SK-N-SH (cell line): ENCODE data around the gene INTS3.

Source experiments
- CTCF ChIP-seq: fragments of 200-600 bp; sonication (generic); IDR thresholded peaks from 2 replicates; pipeline ENCODE4 v1.6.1; 2017; ENCODE audit warnings: antibody characterized with exemption, mild to moderate bottlenecking, moderate library complexity
- JUND ChIP-seq: IDR thresholded peaks from 2 replicates; pipeline ENCODE4 v1.4.0; 2012
- NRF1 ChIP-seq: IDR thresholded peaks from 2 replicates; pipeline ENCODE4 v1.6.1; 2012; ENCODE audit warnings: low read depth, mild to moderate bottlenecking, low read length
- PBX3 ChIP-seq: IDR thresholded peaks from 2 replicates; pipeline ENCODE4; 2012
- POLR2AphosphoS5 ChIP-seq: IDR thresholded peaks from 2 replicates; pipeline ENCODE4 v1.6.1; 2012; ENCODE audit warnings: low read depth, low read length
- RFX5 ChIP-seq: IDR thresholded peaks from 2 replicates; pipeline ENCODE4 v1.6.1; 2012; ENCODE audit warnings: mild to moderate bottlenecking, improper control_type of control experiment, low read length

GRCh38 chr1:153804112-153804511, 76.3 kb downstream of the INTS3 start:
- no peak for TF ChIP-seq CTCF
- no peak for TF ChIP-seq JUND
- no peak for TF ChIP-seq NRF1
- no peak for TF ChIP-seq POLR2AphosphoS5
- no peak for TF ChIP-seq RFX5
- no peak for TF ChIP-seq PBX3
